Keratinocyte (primary cell): ENCODE results near the gene ZNF471. TPM values are rescaled to one million over a fixed set of nuclear protein-coding genes. Genes with fewer than 3 reads are reported as not detected.

Experiments
- DNase-seq: peaks from one replicate; pipeline ENCODE4 v3.0.0-alpha.2; 2011; ENCODE audit warnings: low read depth, missing footprints, low spot score
- FAIRE-seq: peaks from 2 replicates; lab custom pipeline; 2011; peaks lifted over from hg19 to GRCh38; lab: Jason Lieb, UNC
- H2AFZ ChIP-seq: 2 replicates; pipeline ENCODE4 v1.6.0; 2012; ENCODE audit warnings: low read length, control low read depth, inconsistent platforms; ENCODE audit not compliant: control insufficient read depth
- H3K27ac ChIP-seq: 2 replicates; pipeline ENCODE4 v1.5.1; 2011; ENCODE audit warnings: low read length; ENCODE audit not compliant: control insufficient read depth, insufficient read depth
- H3K27me3 ChIP-seq: 3 replicates; pipeline ENCODE4 v1.6.0; 2011; ENCODE audit warnings: low read length; ENCODE audit not compliant: control insufficient read depth, insufficient read depth; ENCODE audit errors: extremely low read depth
- H3K36me3 ChIP-seq, 2 experiments: 2 replicates in 1 of 2; 3 replicates in 1 of 2; pipeline ENCODE4 v1.5.1; 2011; ENCODE audit warnings: low read length in 2 of 2, mild to moderate bottlenecking in 1 of 2; ENCODE audit not compliant: control insufficient read depth in 2 of 2, insufficient read depth in 2 of 2; ENCODE audit errors: extremely low read depth in 1 of 2
- H3K4me1 ChIP-seq: 3 replicates; pipeline ENCODE4 v1.5.1; 2011; ENCODE audit warnings: low read length; ENCODE audit not compliant: control insufficient read depth, insufficient read depth; ENCODE audit errors: extremely low read depth
- H3K4me2 ChIP-seq: 3 replicates; pipeline ENCODE4 v1.6.0; 2011; ENCODE audit warnings: low read depth, low read length; ENCODE audit not compliant: control insufficient read depth, insufficient read depth; ENCODE audit errors: extremely low read depth
- H3K4me3 ChIP-seq, 3 experiments: fragments of 200-600 bp in 1 of 3; sonication (generic) in 1 of 3; 2 replicates in 2 of 3; 3 replicates in 1 of 3; pipeline ENCODE4 v1.5.1; 2011 to 2016; ENCODE audit warnings: low read length in 3 of 3, mild to moderate bottlenecking in 3 of 3, control low read depth in 2 of 3, inconsistent platforms in 1 of 3, low read depth in 1 of 3, mixed read lengths in 1 of 3, mixed run types in 1 of 3, moderate library complexity in 1 of 3; ENCODE audit not compliant: control insufficient read depth in 2 of 3, insufficient read depth in 2 of 3; ENCODE audit errors: extremely low read depth in 1 of 3
- H3K79me2 ChIP-seq: 2 replicates; pipeline ENCODE4 v1.6.0; 2012; ENCODE audit warnings: low read length; ENCODE audit not compliant: control insufficient read depth, insufficient read depth
- H3K9ac ChIP-seq: 3 replicates; pipeline ENCODE4 v1.6.0; 2011; ENCODE audit warnings: low read length; ENCODE audit not compliant: control insufficient read depth, insufficient read depth; ENCODE audit errors: extremely low read depth
- H3K9me1 ChIP-seq: 3 replicates; pipeline ENCODE4 v1.6.0; 2011; ENCODE audit warnings: low read length; ENCODE audit not compliant: control insufficient read depth, insufficient read depth; ENCODE audit errors: extremely low read depth
- H3K9me3 ChIP-seq: 2 replicates; pipeline ENCODE4 v1.5.1; 2012; ENCODE audit warnings: low read depth, low read length; ENCODE audit not compliant: control insufficient read depth
- H4K20me1 ChIP-seq: 3 replicates; pipeline ENCODE4 v1.6.0; 2011; ENCODE audit warnings: low read length; ENCODE audit not compliant: control insufficient read depth, insufficient read depth; ENCODE audit errors: extremely low read depth
- EZH2 ChIP-seq: IDR thresholded peaks from one replicate; pipeline ENCODE4 v1.6.1; 2012; ENCODE audit warnings: inconsistent platforms, mild to moderate bottlenecking, low read length, moderate library complexity
- dilution Hi-C: fragments of 300-500 bp; cut with MboI; formaldehyde crosslinking; loops from one replicate; pipeline ENCODE4 v1.7.0; 2020; ENCODE audit warnings: low sequenced_read_pairs; ENCODE audit not compliant: extremely low pct_ligation_motif_present
- polyA plus RNA-seq, 5 experiments: library from polyadenylated mRNA; depleted of rRNA in 3 of 5; stranded (reverse) in 3 of 5; stranded (forward) in 1 of 5; unstranded in 1 of 5; fragments of >200 nt; gene quantifications; 1 replicate in 1 of 5; 2 replicates in 3 of 5; 3 replicates in 1 of 5; pipeline versions ENCODE4 v1.2.1 to v1.2.3, GENCODE V29; 2011 to 2012; ENCODE audit warnings: missing spikeins in 2 of 5, low read depth in 1 of 5, low replicate concordance in 1 of 5
- TF ChIP-seq, protein P1 (sequence below), 3 experiments: IDR thresholded peaks in 1 of 3; conservative IDR thresholded peaks in 1 of 3; optimal IDR thresholded peaks in 1 of 3; 2 replicates in 2 of 3; 3 replicates in 1 of 3; pipeline versions ENCODE3 to v1.5.1; 2011; ENCODE audit warnings: low read length in 3 of 3, mild to moderate bottlenecking in 3 of 3, moderate library complexity in 2 of 3, control low read depth in 1 of 3, inconsistent platforms in 1 of 3; ENCODE audit not compliant: insufficient read depth in 2 of 3; ENCODE audit errors: extremely low read depth in 1 of 3

ZNF471 gene
- polyA plus RNA-seq, 1 donor (not counting 4 experiments of a cell fraction or from before 2014, with no cell fraction given): 5.1 TPM

DNA sequence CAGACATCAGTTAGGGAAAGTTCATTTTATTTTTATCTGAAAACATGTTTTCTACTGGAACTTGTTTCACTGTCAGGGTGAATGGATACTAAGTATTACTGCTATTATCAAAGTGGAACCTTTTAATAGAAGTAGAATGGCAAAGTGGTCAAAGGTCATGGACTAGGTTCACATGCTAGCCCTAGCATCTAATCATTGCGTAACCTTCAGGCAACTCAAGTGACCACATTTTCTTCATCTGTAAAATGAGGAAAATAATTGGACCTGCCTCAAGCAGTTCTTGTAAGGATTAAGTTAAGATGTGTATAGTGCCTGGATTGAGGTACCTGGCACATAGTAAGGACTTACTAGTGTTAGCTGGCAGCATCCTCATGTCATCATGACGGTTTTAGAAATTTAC lies 36.1 kb downstream of the ZNF471 start:
- DNase-seq (no peak), FAIRE-seq (no peak)
- Histone ChIP-seq H3K36me3 (peaks cover 0 to 9% of the 10 kb centered on the region in 2 experiments), H3K4me1 (no peaks in the 10 kb centered on the region), H3K4me2 (no peak overlapping the region), H3K9me1 (no peaks in the 10 kb centered on the region), H3K27me3 (no peaks in the 10 kb centered on the region), H2AFZ (no peak overlapping the region), H3K4me3 (no peak overlapping the region), H3K9ac (no peak overlapping the region), H4K20me1 (no peaks in the 10 kb centered on the region), H3K79me2 (peaks cover 3% of the 10 kb centered on the region), H3K9me3 (peaks cover 4% of the 10 kb centered on the region), H3K27ac (no peak overlapping the region)
- no peak for TF ChIP-seq EZH2
- TF ChIP-seq, protein P1, sequence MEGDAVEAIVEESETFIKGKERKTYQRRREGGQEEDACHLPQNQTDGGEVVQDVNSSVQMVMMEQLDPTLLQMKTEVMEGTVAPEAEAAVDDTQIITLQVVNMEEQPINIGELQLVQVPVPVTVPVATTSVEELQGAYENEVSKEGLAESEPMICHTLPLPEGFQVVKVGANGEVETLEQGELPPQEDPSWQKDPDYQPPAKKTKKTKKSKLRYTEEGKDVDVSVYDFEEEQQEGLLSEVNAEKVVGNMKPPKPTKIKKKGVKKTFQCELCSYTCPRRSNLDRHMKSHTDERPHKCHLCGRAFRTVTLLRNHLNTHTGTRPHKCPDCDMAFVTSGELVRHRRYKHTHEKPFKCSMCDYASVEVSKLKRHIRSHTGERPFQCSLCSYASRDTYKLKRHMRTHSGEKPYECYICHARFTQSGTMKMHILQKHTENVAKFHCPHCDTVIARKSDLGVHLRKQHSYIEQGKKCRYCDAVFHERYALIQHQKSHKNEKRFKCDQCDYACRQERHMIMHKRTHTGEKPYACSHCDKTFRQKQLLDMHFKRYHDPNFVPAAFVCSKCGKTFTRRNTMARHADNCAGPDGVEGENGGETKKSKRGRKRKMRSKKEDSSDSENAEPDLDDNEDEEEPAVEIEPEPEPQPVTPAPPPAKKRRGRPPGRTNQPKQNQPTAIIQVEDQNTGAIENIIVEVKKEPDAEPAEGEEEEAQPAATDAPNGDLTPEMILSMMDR (optimal IDR thresholded peaks at IDR 0.05 in 1 of 3, IDR thresholded peaks at IDR 0.05 in 1 of 3, conservative IDR thresholded peaks at IDR 0.05 in 1 of 3; ENCODE audit: extremely low read depth in 1 of 3, insufficient read depth in 2 of 3, low read length in 3 of 3): no peak
- dilution Hi-C loops: no loop called here

DNA sequence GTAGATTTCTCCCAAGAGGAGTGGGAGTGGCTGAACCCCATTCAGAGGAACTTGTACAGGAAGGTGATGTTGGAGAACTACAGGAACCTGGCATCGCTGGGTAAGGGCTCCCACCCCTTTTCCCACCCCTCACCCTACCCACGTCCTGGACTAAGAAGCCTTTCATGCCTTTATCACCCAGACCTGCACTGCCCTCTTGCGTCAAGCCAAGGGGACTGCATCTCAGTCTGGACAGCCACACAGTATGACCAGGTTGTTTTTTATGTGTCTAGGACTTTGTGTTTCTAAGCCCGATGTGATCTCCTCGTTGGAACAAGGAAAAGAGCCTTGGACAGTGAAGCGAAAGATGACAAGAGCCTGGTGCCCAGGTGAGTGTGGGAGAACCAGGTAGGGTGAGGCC lies 39.9 kb downstream of the ZNF471 start:
- FAIRE-seq (no peak), DNase-seq (no peak)
- H3K4me1 ChIP-seq: no peaks in the 10 kb centered on the region
- no peak overlapping the region for H2AFZ ChIP-seq
- TF ChIP-seq, protein P1 (optimal IDR thresholded peaks at IDR 0.05 in 1 of 3, IDR thresholded peaks at IDR 0.05 in 1 of 3, conservative IDR thresholded peaks at IDR 0.05 in 1 of 3; ENCODE audit: extremely low read depth in 1 of 3, insufficient read depth in 2 of 3, low read length in 3 of 3): peak; percentile 5 to 28 (median 20)
- no peak for TF ChIP-seq EZH2
- no peaks in the 10 kb centered on the region for H3K9me1 ChIP-seq
- H3K9ac ChIP-seq: no peak overlapping the region
- no peaks in the 10 kb centered on the region for H3K27me3 ChIP-seq
- peaks cover 10 to 17% of the 10 kb centered on the region in 2 experiments for H3K36me3 ChIP-seq
- H3K27ac ChIP-seq: no peak overlapping the region
- H3K4me3 ChIP-seq: no peak overlapping the region
- no peaks in the 10 kb centered on the region for H4K20me1 ChIP-seq
- H3K4me2 ChIP-seq: no peak overlapping the region
- dilution Hi-C loops: no loop called here
- peaks cover 3% of the 10 kb centered on the region for H3K79me2 ChIP-seq
- peaks cover 12% of the 10 kb centered on the region for H3K9me3 ChIP-seq
